HG03442 (cell line): Measurements from ENCODE around the gene NUP210.

Source experiments
- ATAC-seq: cut with Tn5 transposase; IDR thresholded peaks from one replicate; pipeline ENCODE4 v1.9.1; 2021; ENCODE audit warnings: mild to moderate bottlenecking, moderate library complexity; ENCODE audit not compliant: unreplicated experiment

NUP210 gene

DNA sequence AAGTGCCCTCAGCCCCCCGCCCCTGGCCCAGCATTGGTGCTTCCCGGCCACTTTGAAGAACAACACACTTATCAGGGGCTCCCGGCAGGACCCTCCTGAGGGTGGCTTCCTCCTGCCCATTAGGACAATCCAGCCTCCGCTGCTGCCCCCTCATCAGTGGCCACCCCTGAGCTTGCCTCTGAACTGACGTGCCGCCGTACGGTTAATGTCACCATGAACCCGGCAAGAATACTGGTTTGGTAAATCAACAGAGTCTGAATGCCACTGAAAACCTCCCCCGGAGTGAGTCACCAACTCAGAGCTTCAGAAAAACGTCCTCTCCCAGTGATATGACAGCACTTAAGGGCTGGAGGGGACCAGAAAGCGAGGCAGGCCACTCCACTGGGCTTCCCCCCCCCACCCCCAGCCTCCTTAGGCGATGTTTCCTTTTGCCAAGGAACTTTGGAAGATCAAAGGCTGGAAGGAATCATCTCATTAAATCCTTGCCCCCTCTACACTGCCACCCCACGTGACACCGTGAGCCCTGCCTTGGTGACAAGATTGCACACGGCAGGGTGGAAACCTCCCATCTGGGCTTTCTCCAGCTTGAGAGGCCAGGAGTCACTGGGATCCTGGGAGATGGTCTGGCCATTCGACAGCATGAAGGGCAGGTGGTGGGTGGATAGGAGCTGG lies 142.1 kb downstream of the NUP210 start:
- ATAC-seq, result no peak

DNA sequence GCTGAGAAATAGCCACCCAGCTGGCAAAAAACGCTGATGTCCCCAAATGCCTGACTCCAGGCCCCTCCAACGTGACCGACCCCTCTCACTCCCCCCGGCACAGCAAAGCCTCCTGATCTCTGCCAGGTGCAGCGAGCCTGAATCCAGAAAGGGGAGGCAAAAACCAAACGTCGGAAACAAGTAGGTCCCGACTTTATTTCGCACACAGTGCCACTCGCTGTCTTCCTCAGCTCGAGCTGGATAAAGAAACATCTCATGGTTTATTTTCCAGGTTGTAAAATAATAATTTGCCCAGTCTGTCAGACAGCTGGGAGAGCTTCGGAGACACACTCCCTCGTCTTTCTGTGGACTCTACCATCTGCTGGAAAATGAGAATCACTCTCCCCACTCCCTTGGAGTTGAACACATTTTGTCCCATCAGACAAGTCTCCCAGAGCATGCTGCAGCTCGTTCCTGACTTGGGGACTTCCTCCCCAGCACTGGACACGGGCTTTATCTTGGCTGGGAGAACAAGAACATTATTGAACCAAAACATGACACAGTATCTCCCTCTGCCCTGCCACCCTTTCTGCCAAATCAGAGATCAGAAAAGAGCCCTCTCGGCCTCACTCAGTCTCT lies 142.8 kb downstream of the NUP210 start:
- no peak for ATAC-seq

DNA sequence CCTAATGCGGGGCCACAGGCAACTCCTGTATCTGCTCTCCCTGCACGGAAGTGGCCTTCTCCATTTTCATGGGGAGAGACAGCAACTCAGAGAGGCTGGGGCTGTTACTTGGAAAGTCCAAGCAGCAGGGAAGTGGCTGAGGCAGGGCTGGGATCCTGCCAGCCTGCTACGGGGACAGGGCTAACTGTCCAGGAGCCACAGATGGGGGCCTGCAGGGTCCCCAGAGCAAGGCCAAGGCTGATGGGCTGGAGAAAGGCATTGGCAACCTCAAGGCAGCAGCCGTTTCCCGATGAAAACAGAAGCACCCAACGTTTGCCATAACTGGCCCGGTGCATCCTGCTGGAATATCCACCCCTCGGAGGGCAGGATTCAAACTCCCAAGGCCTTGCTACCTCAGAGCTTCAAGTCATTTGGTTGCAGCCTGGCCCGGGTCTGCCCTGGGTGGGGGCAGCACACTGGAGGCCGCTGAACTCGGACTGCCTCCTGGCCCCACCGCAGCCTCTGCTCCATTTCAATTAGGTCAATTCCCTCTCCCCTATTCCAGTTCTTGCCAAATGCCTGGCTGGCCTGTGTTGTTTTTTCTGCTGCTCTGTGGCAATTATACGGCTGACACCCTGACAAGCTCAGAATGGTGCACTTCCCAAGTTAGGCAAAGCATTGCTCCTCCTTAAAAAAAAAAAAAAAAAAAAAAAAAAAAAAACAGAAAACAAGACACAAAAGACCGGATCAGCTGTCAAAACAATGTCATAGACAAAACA lies 143.5 kb downstream of the NUP210 start:
- no peak for ATAC-seq

DNA sequence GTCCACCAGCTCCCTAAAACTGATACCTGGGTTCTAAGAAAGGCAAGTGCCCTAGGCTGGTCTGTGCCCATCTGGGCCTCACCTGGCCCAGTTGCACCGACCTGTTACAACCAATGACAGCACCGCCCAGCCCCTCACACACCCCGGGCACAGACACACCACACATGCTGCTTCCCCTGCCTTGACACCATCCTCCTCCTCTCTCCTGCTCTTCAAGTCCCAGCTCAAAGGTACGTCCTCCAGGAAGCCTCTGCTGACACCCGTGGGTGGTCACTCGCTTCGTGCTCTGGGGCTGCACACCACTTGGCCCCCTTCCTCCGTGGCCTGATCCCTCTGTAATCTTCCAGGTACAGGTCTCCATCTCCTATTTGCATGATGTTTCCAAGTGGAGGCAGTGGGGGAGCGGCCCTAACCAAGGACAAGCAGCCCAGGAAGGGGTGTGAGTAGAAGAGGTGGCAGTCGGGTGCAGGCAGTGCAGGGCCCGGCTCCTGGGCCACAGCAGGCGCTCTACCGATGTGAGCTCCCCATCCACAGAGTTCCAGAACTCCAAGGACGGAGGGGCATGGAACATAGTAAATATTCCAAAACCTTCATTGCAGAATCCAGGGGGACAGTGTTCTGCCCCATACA lies 144.6 kb downstream of the NUP210 start:
- no peak for ATAC-seq

DNA sequence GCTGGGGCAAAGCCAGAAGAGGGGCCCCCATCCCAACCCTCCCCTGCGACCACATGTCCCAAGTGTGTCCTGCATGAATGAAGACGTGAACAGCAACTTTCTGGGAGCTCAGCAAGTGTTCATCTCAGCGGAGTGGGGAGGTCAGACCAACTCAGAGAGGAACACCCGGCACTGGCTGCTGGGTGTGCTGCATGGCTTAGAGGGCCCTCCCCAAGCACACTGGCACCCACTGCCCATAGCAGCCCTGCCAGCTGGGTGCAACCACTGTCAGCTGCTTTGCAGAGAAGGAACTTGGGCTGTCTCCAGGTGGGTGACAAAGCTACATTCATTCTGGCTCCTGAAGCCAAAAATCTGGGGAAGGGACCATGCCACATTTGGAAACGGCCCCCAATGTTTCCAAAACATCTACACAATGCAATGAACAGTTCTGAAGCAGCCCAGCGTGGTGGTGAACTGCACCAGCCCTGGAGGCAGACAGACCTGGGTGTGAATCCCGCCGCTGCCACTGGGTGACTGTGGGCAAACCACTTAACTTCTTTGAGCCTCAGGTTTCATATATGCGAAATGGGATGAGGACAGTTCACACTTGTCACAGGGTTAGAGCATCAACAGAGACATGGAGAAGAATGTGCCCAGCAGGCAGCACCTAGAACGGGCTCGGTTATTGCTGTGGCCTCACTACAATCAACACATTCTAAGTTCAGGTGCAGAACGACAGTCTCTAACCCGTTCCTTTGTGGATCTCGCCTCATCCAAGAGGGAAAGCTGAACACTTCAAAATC lies 145.4 kb downstream of the NUP210 start:
- ATAC-seq, result no peak

DNA sequence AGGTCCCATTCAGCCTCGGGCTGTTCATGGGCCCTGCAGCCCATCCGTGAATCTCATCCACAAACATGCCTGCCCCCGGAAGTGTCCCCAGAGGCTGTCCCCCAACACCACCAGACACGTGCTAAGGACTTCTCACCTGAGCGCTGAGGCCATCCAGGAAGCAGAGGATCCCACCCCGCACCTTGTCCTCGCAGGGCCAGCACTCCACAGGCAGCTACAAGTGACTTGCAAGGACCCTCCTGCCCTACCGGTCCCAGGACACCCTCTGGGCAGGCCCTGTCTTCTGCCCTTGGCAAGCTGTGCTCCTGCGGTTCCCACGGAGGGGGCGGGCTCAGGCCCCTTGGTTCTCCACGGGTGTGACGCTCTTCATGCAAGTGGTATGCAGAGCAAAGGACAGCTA lies 146.0 kb downstream of the NUP210 start:
- ATAC-seq, result no peak

DNA sequence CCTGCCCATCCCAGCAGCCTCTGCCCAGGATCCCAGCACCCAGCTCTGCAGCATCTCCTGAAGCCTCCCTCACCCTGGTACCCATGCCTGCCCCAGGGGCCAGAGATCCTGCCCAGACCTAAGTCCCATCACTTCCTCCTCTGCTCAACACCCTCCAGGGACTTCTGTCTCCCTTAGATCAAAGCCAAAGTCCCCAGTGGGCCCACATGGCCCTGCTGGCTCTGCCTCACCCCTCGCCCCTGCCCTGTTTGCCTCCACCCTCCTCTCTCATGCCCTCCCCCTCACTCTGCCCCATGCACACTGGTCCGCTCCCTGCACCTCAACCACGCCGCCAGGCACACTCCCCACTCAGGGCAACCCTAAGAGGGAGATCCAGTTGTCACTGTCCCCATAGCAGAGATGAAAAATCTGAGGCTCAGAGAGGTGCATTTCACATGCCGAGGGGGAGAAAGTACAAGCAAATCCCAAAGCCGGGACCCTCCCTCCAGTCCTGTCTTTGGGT lies 146.5 kb downstream of the NUP210 start:
- no peak for ATAC-seq

DNA sequence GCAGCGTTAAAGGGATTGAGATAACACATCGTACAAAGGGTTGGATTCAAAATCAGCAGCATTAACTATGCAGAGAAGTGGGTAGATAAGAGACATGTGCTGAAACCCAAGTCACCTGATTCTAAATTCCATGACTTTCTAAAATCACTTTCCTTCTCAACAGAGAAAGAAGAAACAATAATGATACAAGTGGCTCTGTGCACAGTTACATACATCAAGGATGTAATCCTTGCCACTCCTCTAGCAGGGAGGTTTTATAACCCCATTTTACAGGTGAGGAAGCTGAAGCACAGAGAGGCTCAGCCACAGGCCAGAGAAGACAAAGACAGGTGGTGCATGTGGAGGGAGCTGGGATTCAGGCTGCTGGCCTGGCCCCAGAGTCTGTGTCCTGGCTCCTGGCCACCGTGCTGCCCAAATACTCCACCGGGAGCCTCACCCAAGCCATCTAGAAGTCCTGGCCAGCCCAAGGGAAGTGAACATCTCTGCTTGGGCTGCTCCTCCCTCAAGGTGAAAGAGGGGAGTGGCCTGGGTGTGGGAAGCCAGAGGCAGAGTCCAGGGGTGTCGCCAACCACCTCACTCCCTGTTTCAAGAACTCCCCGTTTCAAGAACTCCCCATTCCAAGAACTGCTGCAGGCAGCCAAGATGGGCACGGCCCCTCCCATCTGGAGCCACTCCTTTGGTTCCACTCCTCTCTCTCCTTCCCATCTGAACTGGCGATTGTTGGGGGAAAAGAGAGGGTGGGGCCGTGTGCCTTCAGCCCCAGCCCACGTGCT lies 147.1 kb downstream of the NUP210 start:
- no peak for ATAC-seq

DNA sequence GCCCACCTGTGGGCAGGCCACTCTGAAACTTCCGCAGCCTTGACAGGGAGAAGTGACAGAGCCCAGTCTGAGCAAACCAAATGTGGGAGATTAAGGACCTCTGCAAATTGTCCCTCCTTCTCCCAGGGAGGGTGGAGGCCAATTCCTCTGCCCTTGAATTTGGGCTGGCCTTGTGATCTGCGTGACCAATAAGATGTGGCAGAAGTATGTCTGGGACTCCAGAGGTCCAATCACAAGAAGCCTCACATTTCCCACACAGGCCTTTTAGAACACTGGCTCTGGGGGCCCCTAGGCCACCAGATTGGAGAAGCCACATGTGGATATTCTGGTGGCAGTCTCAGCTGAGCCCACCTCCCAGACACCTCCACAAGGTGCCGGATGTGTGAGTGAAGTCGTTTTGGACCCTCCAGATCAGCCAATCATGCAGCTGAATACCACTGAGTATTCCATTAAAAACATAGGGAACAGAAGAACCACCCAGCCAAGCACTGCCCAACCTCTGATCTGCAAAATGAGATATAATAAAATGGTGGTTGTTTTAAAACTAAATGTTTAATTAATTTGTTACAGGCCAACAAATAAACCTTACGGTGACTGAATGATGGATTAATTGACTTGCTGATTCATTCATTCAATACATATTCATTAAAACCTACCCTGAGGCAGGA lies 150.3 kb downstream of the NUP210 start:
- no peak for ATAC-seq

DNA sequence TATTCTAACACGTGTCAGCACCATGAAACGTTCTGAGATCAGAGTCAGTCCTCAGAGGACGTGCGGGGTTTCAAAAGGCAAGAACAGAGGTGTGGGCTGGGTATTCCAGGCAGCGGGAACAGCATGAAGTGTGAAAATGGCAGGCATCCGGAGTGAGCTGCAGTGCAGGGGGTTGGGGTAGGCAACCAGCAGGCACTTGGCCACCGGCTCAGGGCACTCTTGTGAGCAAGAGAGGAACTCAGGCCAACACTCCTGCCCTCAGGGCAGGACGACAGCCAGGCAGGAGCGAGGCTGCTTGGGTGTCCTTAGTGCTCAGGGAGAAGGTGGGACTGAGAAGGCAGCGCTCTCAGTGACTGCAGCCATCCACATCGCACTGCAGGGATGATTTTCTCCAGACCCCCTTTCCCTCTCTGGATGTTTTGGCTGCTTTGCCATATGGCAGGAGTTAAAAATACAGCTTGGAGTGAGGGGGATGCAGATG lies 151.1 kb downstream of the NUP210 start:
- ATAC-seq, result no peak

DNA sequence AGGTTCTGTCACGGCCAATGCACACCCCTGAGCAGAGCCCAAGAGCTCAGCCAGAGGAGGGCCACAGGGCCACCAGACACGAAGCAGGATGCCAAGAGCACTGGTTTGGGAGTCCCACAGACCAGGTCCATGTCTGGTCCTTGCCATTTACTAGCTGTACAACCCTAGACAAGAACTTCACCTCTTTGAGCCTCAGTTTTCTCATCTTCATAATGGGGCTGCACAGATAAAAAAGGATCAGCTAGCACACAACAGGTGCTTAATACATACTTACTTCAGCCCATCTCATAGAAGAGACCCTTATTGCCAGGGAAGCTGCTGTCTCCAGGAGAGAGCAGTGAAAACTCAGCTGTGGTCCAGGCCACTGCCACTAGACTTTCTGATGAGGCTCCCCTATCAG lies 152.0 kb downstream of the NUP210 start:
- ATAC-seq, result no peak

DNA sequence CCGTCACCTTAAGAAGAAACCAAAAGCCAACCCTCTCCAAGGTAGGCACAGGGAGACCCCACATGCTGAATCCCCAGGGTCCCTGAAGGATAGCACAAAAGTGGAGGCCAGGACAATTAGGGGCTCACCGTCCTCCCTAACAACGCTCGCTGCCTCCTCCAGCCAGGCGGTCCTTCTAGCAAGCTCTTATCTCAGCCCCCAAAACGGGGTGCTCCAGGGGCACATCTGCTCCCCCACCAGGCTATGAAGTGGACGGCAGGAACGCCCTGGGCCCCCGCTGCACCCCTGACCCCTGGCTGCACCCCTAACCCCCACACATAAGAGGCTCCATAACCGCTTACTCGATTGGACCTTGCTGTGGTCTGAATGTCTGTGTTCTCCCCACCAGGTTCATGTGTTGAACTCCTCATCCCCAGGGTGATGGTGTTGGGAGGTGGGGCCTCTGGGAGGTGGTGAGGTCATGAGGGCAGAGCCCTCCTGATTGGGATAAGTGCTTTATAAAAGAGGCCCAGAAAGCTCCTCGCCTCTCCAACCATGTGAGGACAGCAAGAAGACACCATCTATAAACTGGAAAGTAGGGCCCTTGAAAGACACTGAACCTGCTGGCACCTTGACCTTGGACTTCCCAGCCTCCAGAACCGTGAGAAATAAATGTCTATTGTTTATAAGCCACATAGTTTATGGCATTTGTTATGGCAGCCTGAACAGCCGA lies 153.3 kb downstream of the NUP210 start:
- no peak for ATAC-seq
